A673 (cell line): Measurements from ENCODE around the gene RXFP4.

ENCODE experiments used
- CTCF ChIP-seq: fragments of 300-800, 200-600 bp; sonication (generic); conservative IDR thresholded peaks from 2 replicates; pipeline ENCODE4 v1.5.1; 2017; ENCODE audit warnings: low read depth, mild to moderate bottlenecking, antibody characterized with exemption, low read length, moderate library complexity, mixed read lengths
- EZH2 ChIP-seq: fragments of 200-600 bp; sonication (generic); IDR thresholded peaks from 2 replicates; pipeline ENCODE4 v1.6.1; 2017; ENCODE audit warnings: borderline replicate concordance, low read depth, mild to moderate bottlenecking, mixed read lengths, antibody characterized with exemption, low read length; ENCODE audit not compliant: poor library complexity, severe bottlenecking

- no peak for TF ChIP-seq CTCF
- no peak for TF ChIP-seq EZH2
These were observed 42.5 kb upstream of the RXFP4 start for GRCh38 chr1:155898888-155899287.
